BJ (cell line): Measurements from ENCODE around the gene HK3. TPM values are rescaled to one million over a fixed set of nuclear protein-coding genes. Genes with fewer than 3 reads are reported as not detected.

Experiments
- CTCF ChIA-PET: fragments of 350-600 bp; formaldehyde crosslinking; extraction: SDS; loops from one replicate; lab custom pipeline; 2021; ENCODE audit warnings: antibody characterized with exemption, inconsistent platforms; lab: Yijun Ruan, JAX
- POLR2A ChIA-PET: fragments of 300-600 bp; sonication (Branson Sonifier 250); formaldehyde crosslinking; extraction: SDS; loops from one replicate; lab custom pipeline; 2021; ENCODE audit warnings: antibody characterized with exemption; lab: Charles Lee
- DNase-seq: peaks from one replicate; pipeline ENCODE4 v3.0.0-alpha.2; 2011; ENCODE audit warnings: low read depth
- H3K27me3 ChIP-seq: 2 replicates; pipeline ENCODE4 v1.6.0; 2011; ENCODE audit warnings: low read length; ENCODE audit not compliant: control insufficient read depth, insufficient read depth
- H3K36me3 ChIP-seq: 2 replicates; pipeline ENCODE4 v1.5.1; 2011; ENCODE audit warnings: low read length; ENCODE audit not compliant: control insufficient read depth, insufficient read depth
- H3K4me3 ChIP-seq: 2 replicates; pipeline ENCODE4 v1.5.1; 2011; ENCODE audit warnings: low read depth, mild to moderate bottlenecking, control low read depth, low read length
- CTCF ChIP-seq: IDR thresholded peaks from 2 replicates; pipeline ENCODE4 v1.5.1; 2011; ENCODE audit warnings: low read depth, mild to moderate bottlenecking, control low read depth, inconsistent platforms, low read length, moderate library complexity; ENCODE audit not compliant: insufficient read depth
- polyA plus RNA-seq: library from polyadenylated mRNA; depleted of rRNA; stranded (reverse); fragments of >200 nt; gene quantifications from 2 replicates; pipeline ENCODE4 v1.2.3, GENCODE V29; 2011

The HK3 gene
- polyA plus RNA-seq, 1 experiment: not detected

- TF ChIP-seq CTCF: no peak
- peaks cover 14% of the 10 kb centered on the region for H3K27me3 ChIP-seq
- ChIA-PET POLR2A (no interaction called here), CTCF (no interaction called here)
- no peak overlapping the region for H3K4me3 ChIP-seq
- no peaks in the 10 kb centered on the region for H3K36me3 ChIP-seq
- no peak for DNase-seq
Measured at GRCh38 chr5:176889321-176890280, 9.5 kb downstream of the HK3 start.

- H3K27me3 ChIP-seq: peaks cover 14% of the 10 kb centered on the region
- H3K36me3 ChIP-seq: no peaks in the 10 kb centered on the region
- ChIA-PET CTCF (no interaction called here), POLR2A (no interaction called here)
- TF ChIP-seq CTCF: no peak
- no peak overlapping the region for H3K4me3 ChIP-seq
- DNase-seq: no peak
Measured at GRCh38 chr5:176888865-176889165, 10.3 kb downstream of the HK3 start.

GRCh38 chr5:176888016-176888864, 10.9 kb downstream of the HK3 start:
- ChIA-PET CTCF (no interaction called here), POLR2A (no interaction called here)
- no peak for DNase-seq
- no peaks in the 10 kb centered on the region for H3K36me3 ChIP-seq
- TF ChIP-seq CTCF: no peak
- peaks cover 14% of the 10 kb centered on the region for H3K27me3 ChIP-seq
- no peak overlapping the region for H3K4me3 ChIP-seq

- Histone ChIP-seq H3K4me3 (no peak overlapping the region), H3K36me3 (no peaks in the 10 kb centered on the region), H3K27me3 (peaks cover 17% of the 10 kb centered on the region)
- DNase-seq: no peak
- ChIA-PET CTCF (no interaction called here), POLR2A (no interaction called here)
- TF ChIP-seq CTCF: no peak
Measured at GRCh38 chr5:176887252-176887849, 11.8 kb downstream of the HK3 start.
